Neural cell (in vitro differentiated cells): Measurements from ENCODE around the gene VMAC. TPM values are rescaled to one million over a fixed set of nuclear protein-coding genes. Genes with fewer than 3 reads are reported as not detected.

Source experiments
- H2AFZ ChIP-seq: fragments of 200-600, 300-800 bp; sonication (generic), shearing (Covaris generic); 2 replicates; pipeline ENCODE4 v1.6.0; 2014; ENCODE audit warnings: low read depth, mild to moderate bottlenecking, antibody characterized with exemption, low read length, moderate library complexity
- H3F3A ChIP-seq: fragments of 200-600 bp; shearing (Covaris generic); 2 replicates; pipeline ENCODE4 v1.6.1; 2016; ENCODE audit warnings: mild to moderate bottlenecking, moderate library complexity, mixed read lengths, antibody characterized with exemption, low read length; ENCODE audit not compliant: insufficient read depth, poor library complexity, severe bottlenecking
- H3K27ac ChIP-seq: fragments of 200-600, 300-800 bp; sonication (generic), shearing (Covaris generic); 2 replicates; pipeline ENCODE4 v1.5.1; 2014; ENCODE audit warnings: mild to moderate bottlenecking, low read length, moderate library complexity
- H3K27me3 ChIP-seq: fragments of 300-800, 200-600 bp; sonication (generic), shearing (Covaris generic); 2 replicates; pipeline ENCODE4 v1.6.0; 2014; ENCODE audit warnings: mild to moderate bottlenecking, low read depth, low read length, moderate library complexity; ENCODE audit not compliant: insufficient read depth
- H3K36me3 ChIP-seq: fragments of 300-800, 200-600 bp; sonication (generic), shearing (Covaris generic); 2 replicates; pipeline ENCODE4 v1.5.1; 2014; ENCODE audit warnings: mild to moderate bottlenecking, antibody characterized with exemption, low read length, moderate library complexity; ENCODE audit not compliant: insufficient read depth
- H3K4me2 ChIP-seq: fragments of 300-800, 200-600 bp; sonication (generic), shearing (Covaris generic); 2 replicates; pipeline ENCODE4 v1.6.0; 2014; ENCODE audit warnings: mild to moderate bottlenecking, low read length
- H3K4me3 ChIP-seq: fragments of 300-800, 200-600 bp; sonication (generic), shearing (Covaris generic); 2 replicates; pipeline ENCODE4 v1.5.1; 2014; ENCODE audit warnings: mild to moderate bottlenecking, low read length, moderate library complexity
- H3K79me2 ChIP-seq: fragments of 200-600 bp; shearing (Covaris generic); replicated peaks from 2 replicates; pipeline ENCODE4 v1.6.0; 2014; ENCODE audit warnings: mild to moderate bottlenecking, low read length, moderate library complexity; ENCODE audit not compliant: insufficient read depth
- H3K9ac ChIP-seq: fragments of 300-800, 200-600 bp; sonication (generic), shearing (Covaris generic); 2 replicates; pipeline ENCODE4 v1.6.1; 2016; ENCODE audit warnings: mild to moderate bottlenecking, low read length, mixed read lengths
- H3K9me2 ChIP-seq: fragments of 200-600 bp; shearing (Covaris generic); 2 replicates; pipeline ENCODE4 v1.6.1; 2016; ENCODE audit warnings: mild to moderate bottlenecking, low read length, mixed read lengths; ENCODE audit not compliant: insufficient read depth
- H3K9me3 ChIP-seq: fragments of 200-600, 300-800 bp; sonication (generic), shearing (Covaris generic); 2 replicates; pipeline ENCODE4 v1.6.1; 2016; ENCODE audit warnings: mild to moderate bottlenecking, mixed run types, low read length, moderate library complexity, mixed read lengths
- H4K20me1 ChIP-seq: fragments of 200-600 bp; shearing (Covaris generic); 2 replicates; pipeline ENCODE4 v1.6.1; 2016; ENCODE audit warnings: mild to moderate bottlenecking, mixed run types; ENCODE audit not compliant: insufficient read depth
- EP300 ChIP-seq: fragments of 450-650 bp; conservative IDR thresholded peaks from 2 replicates; pipeline ENCODE4 v1.6.1; 2014; ENCODE audit warnings: antibody characterized with exemption, mild to moderate bottlenecking, moderate library complexity; ENCODE audit not compliant: poor library complexity, severe bottlenecking
- EZH2 ChIP-seq: fragments of 200-600, 300-800 bp; shearing (Covaris generic), sonication (generic); IDR thresholded peaks from 2 replicates; pipeline ENCODE4 v1.6.1; 2014; ENCODE audit warnings: antibody characterized with exemption, low read length, borderline replicate concordance, mild to moderate bottlenecking; ENCODE audit not compliant: insufficient read depth, poor library complexity, severe bottlenecking
- MXI1 ChIP-seq: fragments of 450-650 bp; conservative IDR thresholded peaks from 2 replicates; pipeline ENCODE4 v1.6.1; 2014; ENCODE audit warnings: antibody characterized with exemption, mild to moderate bottlenecking; ENCODE audit not compliant: poor library complexity, severe bottlenecking
- POLR2AphosphoS5 ChIP-seq: IDR thresholded peaks from 2 replicates; pipeline ENCODE4 v1.6.1; 2012
- RAD21 ChIP-seq: fragments of 450-650 bp; conservative IDR thresholded peaks from 2 replicates; pipeline ENCODE4 v1.6.1; 2014; ENCODE audit warnings: antibody characterized with exemption, mild to moderate bottlenecking, moderate library complexity
- SMC3 ChIP-seq: fragments of 450-650 bp; conservative IDR thresholded peaks from 2 replicates; pipeline ENCODE4 v1.6.1; 2014; ENCODE audit warnings: antibody characterized with exemption, mild to moderate bottlenecking, moderate library complexity; ENCODE audit not compliant: poor library complexity
- TAF1 ChIP-seq: IDR thresholded peaks from 2 replicates; pipeline ENCODE4 v1.6.1; 2012; ENCODE audit warnings: low read depth
- polyA plus RNA-seq: library from polyadenylated mRNA; depleted of rRNA; stranded (reverse); fragments of >200 nt; gene quantifications from 2 replicates; pipeline ENCODE4 v1.2.3, GENCODE V29; 2014
- TF ChIP-seq, protein P1 (sequence below): fragments of 450-650 bp; IDR thresholded peaks from 2 replicates; pipeline ENCODE4 v1.5.1; 2014; ENCODE audit warnings: antibody characterized with exemption, mild to moderate bottlenecking, moderate library complexity; ENCODE audit not compliant: poor library complexity, severe bottlenecking
- TF ChIP-seq, protein P2 (sequence below): IDR thresholded peaks from 2 replicates; pipeline ENCODE4 v1.6.1; 2012; ENCODE audit warnings: borderline replicate concordance

Gene VMAC
- polyA plus RNA-seq, 1 donor from 2014 or later, result 6.0 TPM

- TF ChIP-seq SMC3, result no peak
These were observed 39.8 kb upstream of the VMAC start (continued) for GRCh38 chr19:5864725-5865486.

- Histone ChIP-seq H3K36me3 (no peaks in the 10 kb centered on the region), H3K4me3 (no peak overlapping the region), H3F3A (no peaks in the 10 kb centered on the region), H3K9me2 (no peaks in the 10 kb centered on the region), H2AFZ (no peak overlapping the region), H3K9ac (no peak overlapping the region), H3K4me2 (no peak overlapping the region), H3K27me3 (no peaks in the 10 kb centered on the region), H3K79me2 (no peaks in the 10 kb centered on the region), H3K27ac (no peak overlapping the region), H4K20me1 (no peaks in the 10 kb centered on the region), H3K9me3 (no peaks in the 10 kb centered on the region)
- TF ChIP-seq, protein P1, sequence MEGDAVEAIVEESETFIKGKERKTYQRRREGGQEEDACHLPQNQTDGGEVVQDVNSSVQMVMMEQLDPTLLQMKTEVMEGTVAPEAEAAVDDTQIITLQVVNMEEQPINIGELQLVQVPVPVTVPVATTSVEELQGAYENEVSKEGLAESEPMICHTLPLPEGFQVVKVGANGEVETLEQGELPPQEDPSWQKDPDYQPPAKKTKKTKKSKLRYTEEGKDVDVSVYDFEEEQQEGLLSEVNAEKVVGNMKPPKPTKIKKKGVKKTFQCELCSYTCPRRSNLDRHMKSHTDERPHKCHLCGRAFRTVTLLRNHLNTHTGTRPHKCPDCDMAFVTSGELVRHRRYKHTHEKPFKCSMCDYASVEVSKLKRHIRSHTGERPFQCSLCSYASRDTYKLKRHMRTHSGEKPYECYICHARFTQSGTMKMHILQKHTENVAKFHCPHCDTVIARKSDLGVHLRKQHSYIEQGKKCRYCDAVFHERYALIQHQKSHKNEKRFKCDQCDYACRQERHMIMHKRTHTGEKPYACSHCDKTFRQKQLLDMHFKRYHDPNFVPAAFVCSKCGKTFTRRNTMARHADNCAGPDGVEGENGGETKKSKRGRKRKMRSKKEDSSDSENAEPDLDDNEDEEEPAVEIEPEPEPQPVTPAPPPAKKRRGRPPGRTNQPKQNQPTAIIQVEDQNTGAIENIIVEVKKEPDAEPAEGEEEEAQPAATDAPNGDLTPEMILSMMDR, result no peak
- TF ChIP-seq POLR2AphosphoS5 (no peak), EP300 (no peak), RAD21 (no peak), SMC3 (no peak)
- TF ChIP-seq, protein P2, sequence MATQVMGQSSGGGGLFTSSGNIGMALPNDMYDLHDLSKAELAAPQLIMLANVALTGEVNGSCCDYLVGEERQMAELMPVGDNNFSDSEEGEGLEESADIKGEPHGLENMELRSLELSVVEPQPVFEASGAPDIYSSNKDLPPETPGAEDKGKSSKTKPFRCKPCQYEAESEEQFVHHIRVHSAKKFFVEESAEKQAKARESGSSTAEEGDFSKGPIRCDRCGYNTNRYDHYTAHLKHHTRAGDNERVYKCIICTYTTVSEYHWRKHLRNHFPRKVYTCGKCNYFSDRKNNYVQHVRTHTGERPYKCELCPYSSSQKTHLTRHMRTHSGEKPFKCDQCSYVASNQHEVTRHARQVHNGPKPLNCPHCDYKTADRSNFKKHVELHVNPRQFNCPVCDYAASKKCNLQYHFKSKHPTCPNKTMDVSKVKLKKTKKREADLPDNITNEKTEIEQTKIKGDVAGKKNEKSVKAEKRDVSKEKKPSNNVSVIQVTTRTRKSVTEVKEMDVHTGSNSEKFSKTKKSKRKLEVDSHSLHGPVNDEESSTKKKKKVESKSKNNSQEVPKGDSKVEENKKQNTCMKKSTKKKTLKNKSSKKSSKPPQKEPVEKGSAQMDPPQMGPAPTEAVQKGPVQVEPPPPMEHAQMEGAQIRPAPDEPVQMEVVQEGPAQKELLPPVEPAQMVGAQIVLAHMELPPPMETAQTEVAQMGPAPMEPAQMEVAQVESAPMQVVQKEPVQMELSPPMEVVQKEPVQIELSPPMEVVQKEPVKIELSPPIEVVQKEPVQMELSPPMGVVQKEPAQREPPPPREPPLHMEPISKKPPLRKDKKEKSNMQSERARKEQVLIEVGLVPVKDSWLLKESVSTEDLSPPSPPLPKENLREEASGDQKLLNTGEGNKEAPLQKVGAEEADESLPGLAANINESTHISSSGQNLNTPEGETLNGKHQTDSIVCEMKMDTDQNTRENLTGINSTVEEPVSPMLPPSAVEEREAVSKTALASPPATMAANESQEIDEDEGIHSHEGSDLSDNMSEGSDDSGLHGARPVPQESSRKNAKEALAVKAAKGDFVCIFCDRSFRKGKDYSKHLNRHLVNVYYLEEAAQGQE, result no peak
These were observed 38.9 kb upstream of the VMAC start for GRCh38 chr19:5865772-5866171.

DNA sequence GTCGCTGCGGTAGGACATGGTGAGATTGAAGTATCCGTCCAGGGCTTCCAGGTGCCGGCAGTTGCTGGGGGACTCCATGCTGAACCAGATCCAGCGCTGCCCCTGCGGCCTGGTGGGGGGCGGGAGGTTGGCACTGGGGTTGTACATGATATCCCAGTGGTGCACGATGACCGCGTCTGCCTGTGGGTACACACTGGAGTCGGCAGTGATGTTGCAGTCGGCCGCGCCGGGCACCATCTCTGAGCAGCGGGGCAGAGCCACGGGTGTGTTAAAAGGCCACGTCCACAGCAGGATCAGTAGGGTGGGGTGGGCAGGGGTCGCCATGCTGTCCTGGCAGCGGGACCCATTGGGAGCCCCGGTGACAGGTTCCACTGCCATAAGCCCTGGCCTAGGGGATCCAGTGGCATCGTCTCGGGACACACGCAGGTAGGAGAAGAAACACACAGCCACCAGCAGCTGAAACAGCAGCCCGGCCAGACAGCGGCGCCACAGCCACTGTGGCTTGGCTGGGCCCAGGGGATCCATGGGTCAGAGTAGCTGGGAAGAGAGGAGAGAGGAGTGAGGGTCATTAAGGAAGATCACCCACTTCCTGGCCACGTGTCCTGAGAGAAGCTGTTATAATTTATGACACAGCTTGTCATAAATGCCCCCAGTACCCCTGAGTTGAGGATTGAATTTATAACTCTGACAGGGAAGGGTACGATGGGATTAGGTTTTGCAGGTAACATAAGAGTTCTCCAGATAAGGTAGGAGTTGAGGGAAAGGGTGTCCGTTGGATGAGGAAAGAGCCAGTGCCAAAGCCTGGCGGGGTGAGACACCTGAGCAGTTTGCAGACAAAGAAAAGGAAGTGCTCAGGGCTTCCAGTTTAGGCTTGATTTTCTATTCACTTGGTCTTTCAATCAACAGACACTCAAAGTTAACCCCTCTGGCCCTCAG, 37.2 kb upstream of the VMAC start:
- Histone ChIP-seq H3K36me3 (no peaks in the 10 kb centered on the region), H3K4me2 (no peak overlapping the region), H3K4me3 (no peak overlapping the region), H3K79me2 (no peaks in the 10 kb centered on the region), H2AFZ (no peak overlapping the region), H3K27me3 (no peaks in the 10 kb centered on the region), H3K9ac (no peak overlapping the region), H3K9me3 (no peaks in the 10 kb centered on the region), H3K27ac (no peak overlapping the region), H3K9me2 (no peaks in the 10 kb centered on the region), H4K20me1 (no peaks in the 10 kb centered on the region), H3F3A (no peaks in the 10 kb centered on the region)
- TF ChIP-seq POLR2AphosphoS5, result no peak
- TF ChIP-seq EZH2, result no peak
- TF ChIP-seq, protein P1, result no peak
- no peak for TF ChIP-seq RAD21
- TF ChIP-seq TAF1, result no peak
- TF ChIP-seq, protein P2, result no peak
- no peak for TF ChIP-seq SMC3
- TF ChIP-seq MXI1, result no peak
- no peak for TF ChIP-seq EP300
